ENCODE results near the gene CAPN12.

The CAPN12 gene

DNA sequence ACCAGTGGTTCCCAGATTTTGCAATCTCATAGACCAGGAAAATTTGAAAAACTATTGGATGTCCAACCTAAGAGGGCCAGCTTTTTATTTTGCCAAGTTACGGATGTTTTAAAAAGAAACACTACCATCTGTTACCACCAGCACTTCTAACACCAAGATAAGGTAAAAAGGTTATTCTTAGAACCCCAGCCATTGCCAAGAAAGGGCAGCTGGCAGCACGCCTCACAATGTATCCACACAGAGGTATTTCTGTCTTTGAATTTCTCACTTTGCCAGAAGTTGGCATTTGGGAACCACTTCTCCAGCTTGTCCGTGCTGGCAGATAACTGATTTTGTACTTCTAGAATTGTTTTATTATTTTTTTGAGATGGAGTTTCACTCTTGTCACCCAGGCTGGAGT lies 28.7 kb downstream of the CAPN12 start:
- TF ChIP-seq, protein P1, sequence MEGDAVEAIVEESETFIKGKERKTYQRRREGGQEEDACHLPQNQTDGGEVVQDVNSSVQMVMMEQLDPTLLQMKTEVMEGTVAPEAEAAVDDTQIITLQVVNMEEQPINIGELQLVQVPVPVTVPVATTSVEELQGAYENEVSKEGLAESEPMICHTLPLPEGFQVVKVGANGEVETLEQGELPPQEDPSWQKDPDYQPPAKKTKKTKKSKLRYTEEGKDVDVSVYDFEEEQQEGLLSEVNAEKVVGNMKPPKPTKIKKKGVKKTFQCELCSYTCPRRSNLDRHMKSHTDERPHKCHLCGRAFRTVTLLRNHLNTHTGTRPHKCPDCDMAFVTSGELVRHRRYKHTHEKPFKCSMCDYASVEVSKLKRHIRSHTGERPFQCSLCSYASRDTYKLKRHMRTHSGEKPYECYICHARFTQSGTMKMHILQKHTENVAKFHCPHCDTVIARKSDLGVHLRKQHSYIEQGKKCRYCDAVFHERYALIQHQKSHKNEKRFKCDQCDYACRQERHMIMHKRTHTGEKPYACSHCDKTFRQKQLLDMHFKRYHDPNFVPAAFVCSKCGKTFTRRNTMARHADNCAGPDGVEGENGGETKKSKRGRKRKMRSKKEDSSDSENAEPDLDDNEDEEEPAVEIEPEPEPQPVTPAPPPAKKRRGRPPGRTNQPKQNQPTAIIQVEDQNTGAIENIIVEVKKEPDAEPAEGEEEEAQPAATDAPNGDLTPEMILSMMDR (conservative IDR thresholded peaks at IDR 0.05; ENCODE audit: low read depth, low read length): no peak
- no peak overlapping the region for H3K4me3 ChIP-seq (ENCODE audit: low read length)
- no peak for DNase-seq (ENCODE audit: low read depth)

DNA sequence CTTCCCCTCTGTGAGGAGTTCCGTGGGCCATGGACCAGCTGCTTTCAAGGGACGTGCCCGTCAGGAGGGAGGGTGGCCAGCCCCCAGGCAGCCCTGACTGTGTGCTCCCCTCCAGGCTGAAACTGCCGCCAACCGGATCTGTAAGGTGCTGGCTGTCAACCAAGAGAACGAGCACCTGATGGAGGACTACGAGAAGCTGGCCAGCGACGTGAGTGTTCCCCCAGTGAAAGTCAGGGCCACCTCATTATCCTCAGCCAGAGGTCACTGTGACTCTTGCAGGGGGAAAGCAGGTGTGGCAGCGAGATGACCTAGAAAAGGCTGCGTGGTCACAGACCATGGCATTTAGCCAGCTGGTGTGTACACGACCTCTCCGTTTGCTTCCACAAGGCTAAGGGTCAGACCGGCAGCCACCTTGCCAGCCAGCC lies 29.9 kb downstream of the CAPN12 start:
- DNase-seq (ENCODE audit: low read depth): no peak
- TF ChIP-seq, protein P1 (conservative IDR thresholded peaks at IDR 0.05; ENCODE audit: low read depth, low read length): no peak
- H3K4me3 ChIP-seq (ENCODE audit: low read length): no peak overlapping the region

DNA sequence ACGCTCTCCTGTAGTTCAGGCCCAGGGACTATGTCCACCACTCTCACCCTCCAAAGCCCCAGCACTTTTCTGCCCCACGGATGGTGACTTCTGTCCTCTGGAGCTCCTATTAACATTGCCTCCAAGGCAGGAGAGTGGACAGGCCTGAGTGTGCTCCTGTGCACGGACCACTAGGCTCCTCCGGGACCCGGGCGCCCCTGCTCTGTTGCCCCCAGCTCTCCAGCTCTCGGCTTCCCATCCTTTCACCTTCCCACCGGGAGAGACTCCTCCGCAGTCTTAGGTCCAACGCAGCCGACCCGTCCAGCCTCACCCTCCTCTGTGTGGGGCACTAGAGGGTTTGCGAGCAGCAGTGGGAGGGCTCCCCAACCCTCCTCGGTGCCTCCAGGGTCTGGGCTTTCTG lies 30.4 kb downstream of the CAPN12 start:
- H3K4me3 ChIP-seq (ENCODE audit: low read length): no peak overlapping the region
- DNase-seq (ENCODE audit: low read depth): no peak
- TF ChIP-seq, protein P1 (conservative IDR thresholded peaks at IDR 0.05; ENCODE audit: low read depth, low read length): no peak

DNA sequence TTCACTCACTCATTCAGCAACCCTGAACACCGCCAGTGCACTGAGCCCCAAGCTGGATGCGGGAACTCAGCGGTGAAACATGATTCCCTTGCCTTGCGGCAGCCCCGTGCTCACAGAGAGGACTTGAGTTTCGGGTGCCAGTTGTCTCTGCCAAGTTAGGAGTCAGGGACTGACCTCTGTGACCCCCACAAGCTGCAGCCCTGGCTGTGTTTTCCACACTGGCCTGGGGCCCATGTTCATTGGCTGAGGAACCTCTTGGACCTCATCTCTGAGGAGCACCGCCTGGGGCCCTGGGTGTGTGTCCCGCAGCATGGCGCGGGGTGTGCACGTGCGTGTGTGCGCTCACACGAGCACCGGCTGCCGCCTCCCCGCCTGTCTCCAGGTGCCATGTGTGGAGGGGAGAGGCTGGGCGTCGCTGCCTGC lies 31.0 kb downstream of the CAPN12 start:
- DNase-seq (ENCODE audit: low read depth): no peak
- H3K4me3 ChIP-seq (ENCODE audit: low read length): no peak overlapping the region
- TF ChIP-seq, protein P1 (conservative IDR thresholded peaks at IDR 0.05; ENCODE audit: low read depth, low read length): no peak

DNA sequence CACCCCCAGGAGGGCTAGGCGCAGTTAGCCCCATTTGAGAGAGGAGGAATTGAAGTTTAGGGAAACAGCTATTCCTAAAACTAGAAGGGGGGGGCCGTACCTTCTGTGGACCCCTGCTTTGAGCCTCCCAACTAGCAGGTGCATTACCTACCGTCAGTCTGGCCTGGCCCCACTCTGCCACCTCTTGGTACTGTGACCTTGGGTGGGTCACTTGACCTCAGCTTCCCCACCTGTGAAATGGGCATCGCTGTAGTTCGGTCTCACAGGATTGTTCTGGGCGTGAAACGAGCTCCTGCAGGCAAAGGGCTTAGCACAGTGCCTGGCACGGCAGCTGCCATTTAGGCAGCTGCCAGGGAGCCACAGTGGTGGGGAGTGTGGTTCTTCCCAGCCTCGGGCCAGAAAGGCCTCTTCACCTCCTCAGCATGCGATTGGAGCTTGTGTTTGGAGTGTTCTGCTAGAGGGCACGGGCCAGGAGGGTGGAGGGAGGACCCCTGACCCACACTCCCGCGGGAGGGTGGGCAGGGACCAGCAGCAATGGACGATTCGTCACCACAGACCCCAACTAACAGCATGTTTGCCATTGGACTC lies 32.0 kb downstream of the CAPN12 start:
- no peak for DNase-seq (ENCODE audit: low read depth)
- no peak overlapping the region for H3K4me3 ChIP-seq (ENCODE audit: low read length)
- TF ChIP-seq, protein P1 (conservative IDR thresholded peaks at IDR 0.05; ENCODE audit: low read depth, low read length): no peak

DNA sequence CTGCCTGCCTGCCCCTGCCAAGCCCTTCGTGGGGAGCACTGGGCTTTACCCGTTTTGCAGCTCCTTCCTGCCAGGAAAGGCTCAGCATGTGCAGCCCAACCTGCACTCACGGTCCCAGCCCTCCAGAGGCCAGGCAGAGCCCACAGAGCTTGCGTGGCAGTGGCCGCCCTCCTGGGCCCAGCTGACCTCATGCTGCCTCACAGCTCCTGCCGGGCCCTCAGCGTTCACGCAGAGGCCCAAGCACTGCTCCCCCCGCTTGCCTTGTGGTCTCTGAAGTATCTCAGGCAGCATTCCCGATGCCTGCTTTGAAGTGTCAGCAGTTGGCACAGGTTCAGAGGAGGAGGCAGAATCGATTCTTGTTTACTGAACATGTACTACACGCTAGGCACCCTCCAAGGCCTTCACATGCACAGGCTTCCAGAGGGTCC lies 32.5 kb downstream of the CAPN12 start:
- no peak for DNase-seq (ENCODE audit: low read depth)
- H3K4me3 ChIP-seq (ENCODE audit: low read length): no peak overlapping the region
- TF ChIP-seq, protein P1 (conservative IDR thresholded peaks at IDR 0.05; ENCODE audit: low read depth, low read length): no peak

DNA sequence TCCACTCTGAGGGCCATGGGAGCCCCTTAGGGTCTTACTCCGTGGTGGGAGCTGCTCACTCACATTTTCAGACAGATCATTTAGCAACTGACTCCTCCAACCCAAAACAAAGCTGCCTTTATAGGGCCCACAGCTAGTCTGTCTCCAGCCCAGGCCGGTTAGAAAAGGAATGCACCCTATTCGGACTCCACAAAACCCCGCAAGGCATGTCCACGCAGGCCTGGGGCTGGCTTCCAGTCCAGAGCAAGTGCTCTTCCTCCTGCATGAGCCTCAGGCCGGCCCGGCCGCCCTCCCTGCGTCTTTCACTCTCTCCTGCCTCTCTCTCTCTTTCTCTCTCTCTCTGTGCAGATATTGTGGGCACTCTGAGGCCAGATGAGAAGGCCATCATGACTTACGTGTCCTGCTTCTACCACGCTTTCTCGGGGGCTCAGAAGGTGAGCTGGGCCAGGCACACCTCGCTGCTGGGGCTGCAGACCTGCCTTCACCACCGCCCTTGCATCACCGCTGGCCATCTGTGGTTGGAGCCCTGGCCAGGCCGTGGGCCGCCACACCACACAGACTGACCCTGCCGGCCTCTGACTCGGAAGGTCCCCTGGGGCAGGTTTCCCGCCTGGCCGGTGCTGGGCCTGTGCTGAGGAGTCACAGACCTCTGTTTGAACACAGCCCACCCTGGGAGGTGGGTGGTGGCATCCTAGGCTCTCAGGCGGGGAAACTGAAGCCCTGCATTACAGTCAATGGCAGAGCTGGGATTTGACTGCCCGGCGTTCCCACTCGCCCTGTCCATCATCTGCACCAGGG lies 33.1 kb downstream of the CAPN12 start:
- no peak overlapping the region for H3K4me3 ChIP-seq (ENCODE audit: low read length)
- no peak for DNase-seq (ENCODE audit: low read depth)
- TF ChIP-seq, protein P1 (conservative IDR thresholded peaks at IDR 0.05; ENCODE audit: low read depth, low read length): no peak
